Stimulated activated CD8-positive, alpha-beta memory T cell treated with anti-CD3 and anti-CD28 coated beads, Interleukin-4, amount 100 ng/mL, for 4 hours (primary cell): Measurements from ENCODE around the gene SLC22A23.

Source experiments
- DNase-seq, 2 donors: peaks; one replicate each; pipeline ENCODE4 v3.0.0-alpha.2; 2020; ENCODE audit warnings: low read depth in 2 of 2, low spot score in 1 of 2

Gene SLC22A23

GRCh38 chr6:3456898-3457709, at the start of gene SLC22A23:
Gene SLC22A23 (minus strand): TSS chr6:3457050. CDS start chr6:3456559, 491 bp downstream.
- DNase-seq: peak; percentile 13 to 47

GRCh38 chr6:3506200-3506599, 49.4 kb upstream of the SLC22A23 start:
- DNase-seq: no peak

DNA sequence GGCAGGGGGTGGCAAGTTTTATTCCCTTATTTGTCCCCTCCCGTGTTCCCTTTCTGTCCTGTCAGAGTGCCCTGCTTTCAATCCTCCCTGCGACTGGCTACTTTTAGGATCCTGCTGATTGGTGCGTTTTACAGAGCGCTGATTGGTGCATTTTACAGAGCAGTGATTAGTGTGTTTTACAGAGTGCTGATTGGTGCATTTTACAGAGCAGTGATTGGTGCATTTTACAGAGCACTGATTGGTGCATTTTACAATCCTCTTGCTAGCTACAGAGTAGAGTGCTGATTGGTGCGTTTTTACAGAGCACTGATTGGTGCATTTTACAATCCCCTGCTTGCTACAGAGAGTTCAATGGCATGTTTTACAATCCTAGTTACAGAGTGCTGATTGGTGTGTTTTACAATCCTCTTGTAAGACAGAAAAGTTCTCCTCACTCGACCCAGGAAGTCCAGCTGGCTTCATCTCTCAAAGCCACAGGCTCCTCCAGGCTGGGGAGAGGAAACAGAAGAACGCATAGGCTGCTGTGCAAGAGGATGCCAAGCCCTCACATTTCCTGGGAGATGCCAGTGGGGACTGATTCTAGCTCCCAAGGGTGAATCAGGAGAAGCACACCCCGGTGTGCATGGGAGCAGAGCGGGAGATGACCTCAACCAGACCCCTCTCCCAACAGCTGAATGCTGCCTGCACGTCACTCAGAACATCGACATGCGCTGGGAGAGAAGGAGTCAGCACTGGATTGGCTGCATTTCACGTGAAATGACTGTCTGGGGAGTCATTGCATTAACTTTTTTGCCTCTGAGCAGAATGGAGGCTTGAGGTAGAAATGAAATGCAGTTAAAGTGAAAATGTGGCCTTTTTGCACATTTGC, 48.3 kb upstream of the SLC22A23 start:
- no peak for DNase-seq

- DNase-seq: no peak
Measured at GRCh38 chr6:3504354-3504753, 47.5 kb upstream of the SLC22A23 start.

- no peak for DNase-seq
Measured at GRCh38 chr6:3501826-3502500, 45.1 kb upstream of the SLC22A23 start.

DNA sequence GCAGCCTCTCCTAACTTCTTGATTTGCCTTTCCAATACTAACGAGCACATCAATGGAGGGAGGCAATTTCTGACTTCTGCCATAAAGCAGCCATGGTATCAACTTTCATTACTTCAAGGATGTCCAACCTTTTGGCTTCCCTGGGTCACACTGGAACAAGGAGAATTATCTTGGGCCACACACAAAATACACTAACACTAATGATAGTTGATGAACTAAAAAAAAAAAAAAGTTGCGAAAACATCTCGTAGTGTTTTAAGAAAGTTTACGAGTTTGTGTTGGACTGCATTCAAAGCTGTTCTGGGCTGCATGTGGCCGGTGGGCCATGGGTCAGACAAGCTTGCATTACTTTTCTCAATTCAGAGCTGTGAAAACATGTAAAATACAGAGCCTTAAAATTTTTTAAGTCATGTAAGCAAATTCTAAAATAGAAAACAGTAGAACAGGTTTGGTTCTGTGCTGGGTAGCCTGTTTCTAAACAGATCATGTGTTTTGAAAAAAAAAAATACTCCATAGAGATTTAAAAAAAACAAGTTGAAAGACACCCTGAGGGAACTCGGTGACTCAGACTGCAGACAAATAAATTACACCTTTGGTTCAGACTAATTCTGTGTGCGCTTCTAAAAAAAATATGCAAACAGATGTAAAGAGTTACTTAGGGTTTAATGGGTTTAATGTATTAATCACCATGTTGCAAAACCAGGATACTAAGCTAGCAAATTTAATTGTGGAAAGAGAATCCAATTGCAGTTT, 43.6 kb upstream of the SLC22A23 start:
- DNase-seq: no peak

DNA sequence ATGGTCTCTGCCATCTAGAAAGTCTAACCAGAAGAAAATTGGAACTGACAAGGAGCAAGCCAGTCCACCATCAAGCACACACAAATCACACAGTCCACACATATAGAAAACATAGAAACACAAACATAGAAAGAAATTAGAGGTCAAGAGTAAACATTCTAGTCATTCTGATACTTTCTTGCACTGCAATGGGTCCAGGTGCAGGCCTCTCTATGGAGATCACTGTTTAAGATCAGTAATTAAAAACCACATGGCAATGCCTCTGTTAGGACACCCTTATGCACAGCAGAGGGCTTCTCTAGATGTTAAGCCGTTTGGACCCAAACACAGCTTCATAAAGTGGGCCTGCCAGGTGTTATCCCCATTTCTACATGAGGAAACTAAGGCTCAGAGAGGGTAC, 42.8 kb upstream of the SLC22A23 start:
- no peak for DNase-seq

GRCh38 chr6:3496395-3496794, 39.5 kb upstream of the SLC22A23 start:
- no peak for DNase-seq

DNA sequence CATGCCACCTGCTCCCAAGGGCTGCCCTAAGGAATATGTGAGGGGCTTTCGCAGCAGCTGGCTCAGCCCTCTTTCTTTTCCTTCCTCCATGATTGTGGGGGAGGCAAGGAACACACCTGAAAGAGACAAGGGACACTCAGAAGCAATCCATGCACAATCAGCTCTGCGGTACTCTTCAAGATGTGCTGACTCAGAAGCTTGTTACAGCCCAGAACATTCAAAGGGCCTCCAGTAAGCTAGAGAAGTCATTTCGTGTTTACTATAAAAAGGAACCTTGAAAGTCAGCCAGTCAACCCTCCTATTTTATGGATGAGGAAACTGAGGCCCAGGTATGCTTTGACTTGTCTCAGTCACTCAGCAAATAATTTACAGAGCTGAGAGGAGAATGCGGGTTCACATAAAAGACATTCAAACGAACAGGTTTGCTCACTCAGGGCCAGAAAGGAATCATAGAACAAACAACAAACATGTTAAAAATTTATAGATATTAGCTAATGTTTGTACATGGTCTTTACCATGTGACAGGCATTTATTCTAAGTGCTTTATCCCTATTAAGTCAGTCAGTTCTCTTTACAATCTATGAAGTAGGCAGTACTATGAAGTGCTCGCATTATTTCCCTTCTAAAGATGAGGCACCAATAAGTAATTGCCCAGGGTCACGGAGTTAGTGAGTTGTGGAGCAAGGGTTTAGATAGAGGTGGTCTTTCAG, 37.7 kb upstream of the SLC22A23 start:
- no peak for DNase-seq

GRCh38 chr6:3490625-3490980, 33.8 kb upstream of the SLC22A23 start:
- DNase-seq: no peak

DNA sequence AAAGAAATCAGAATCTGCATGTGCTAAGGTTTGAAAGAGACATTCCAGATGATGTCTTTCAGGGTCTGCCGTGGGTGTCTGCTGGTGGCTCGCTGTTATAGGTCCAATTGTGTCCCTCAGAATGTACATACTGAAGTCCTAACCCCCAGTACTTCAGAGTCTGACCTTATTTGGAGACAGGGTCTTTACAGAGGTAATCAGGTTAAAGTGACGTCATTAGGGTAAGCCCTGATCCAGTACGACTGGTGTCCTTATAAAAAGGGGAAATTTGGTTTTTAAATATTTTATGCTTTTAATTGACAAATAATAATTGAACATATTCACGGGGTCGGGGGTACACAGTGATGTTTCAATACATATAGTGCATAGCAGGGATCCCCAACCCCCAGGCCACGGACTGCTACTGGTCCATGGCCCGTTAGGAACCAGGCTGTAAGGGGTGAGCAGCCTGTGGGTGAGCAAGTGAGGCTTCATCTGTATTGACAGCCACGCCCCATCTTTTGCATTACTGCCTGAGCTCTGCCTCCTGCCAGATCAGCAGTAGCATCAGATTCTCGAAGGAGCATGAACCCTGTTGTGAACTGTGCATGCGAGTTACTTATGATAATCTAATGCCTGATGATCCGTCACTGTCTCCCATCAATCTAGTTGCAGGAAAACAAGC, 33.2 kb upstream of the SLC22A23 start:
- no peak for DNase-seq

- no peak for DNase-seq
Measured at GRCh38 chr6:3489027-3489757, 32.3 kb upstream of the SLC22A23 start.

DNA sequence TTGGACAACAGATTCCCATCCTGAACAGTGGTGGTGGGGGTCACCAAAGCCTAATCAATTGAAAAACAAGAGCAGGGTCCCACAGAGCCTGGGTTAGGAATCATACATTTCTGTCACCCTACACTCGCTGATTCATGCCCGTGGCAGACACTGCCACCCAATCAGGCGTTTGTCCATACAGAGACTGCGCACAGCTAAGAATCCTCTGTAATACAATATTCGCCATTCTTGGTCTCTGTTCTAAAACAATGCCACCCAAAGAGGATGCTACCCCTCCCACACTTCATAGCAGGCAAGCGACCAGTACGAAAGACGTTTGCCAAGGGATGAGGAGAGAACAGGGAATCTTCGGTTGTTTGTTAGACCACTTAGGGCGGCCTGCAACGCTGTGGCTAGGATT, 28.1 kb upstream of the SLC22A23 start:
- DNase-seq: no peak

GRCh38 chr6:3484192-3484591, 27.3 kb upstream of the SLC22A23 start:
- no peak for DNase-seq

DNA sequence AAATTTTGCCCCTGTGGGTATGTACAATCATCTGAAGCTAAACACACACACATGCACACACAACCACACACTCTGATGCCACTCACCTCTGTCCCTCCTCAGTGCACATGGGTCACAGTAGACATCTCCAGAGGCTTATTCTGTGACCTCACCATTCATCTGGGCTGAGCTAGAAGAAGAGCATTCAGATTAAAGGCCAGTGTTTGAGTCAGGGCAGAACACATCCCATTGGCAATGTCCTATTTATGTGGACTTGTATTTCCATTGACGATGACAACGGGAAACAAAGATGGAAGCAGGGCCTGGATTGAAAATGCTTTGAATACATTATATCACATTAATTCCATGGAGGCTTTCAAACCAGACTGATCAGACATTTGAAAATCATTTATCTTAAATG, 26.8 kb upstream of the SLC22A23 start:
- no peak for DNase-seq

DNA sequence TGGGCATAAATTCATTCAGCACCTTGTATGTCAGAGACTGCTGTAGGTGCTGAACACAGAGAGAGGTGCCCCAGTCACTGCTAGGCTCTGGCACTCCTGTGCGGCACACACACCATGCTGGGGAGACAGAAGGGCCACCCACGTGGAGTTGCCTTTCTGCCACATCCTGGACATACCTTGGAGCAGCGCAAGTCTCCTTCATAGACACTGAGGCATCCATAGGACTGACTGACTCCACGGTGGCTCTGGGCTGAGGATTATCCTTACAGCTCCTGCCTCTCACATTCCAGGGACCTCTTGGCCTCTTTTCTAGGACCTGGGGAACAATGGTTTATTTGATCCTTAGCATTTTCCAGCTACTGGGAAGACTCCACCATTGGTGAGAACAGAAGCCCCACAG, 26.0 kb upstream of the SLC22A23 start:
- DNase-seq: no peak

GRCh38 chr6:3481640-3482039, 24.8 kb upstream of the SLC22A23 start:
- no peak for DNase-seq

DNA sequence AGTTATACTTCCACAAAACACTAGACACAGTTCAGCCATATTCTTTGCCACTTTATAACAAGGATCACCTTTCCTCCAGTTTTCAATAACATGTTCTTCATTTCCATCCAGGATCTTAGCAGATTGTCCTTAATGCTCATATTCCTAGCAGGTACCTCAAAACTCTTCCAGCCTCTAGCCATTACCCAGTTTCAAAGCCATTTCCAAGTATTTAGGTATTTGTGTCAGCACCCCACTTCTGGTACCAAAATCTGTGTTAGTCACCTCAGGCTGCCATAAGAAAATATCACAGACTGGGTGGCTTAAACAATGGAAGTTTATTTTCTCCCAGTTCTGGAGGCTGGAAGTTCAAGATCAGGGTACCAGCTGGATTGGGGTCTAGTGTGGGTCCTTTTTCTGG, 23.2 kb upstream of the SLC22A23 start:
- no peak for DNase-seq

- DNase-seq: no peak
Measured at GRCh38 chr6:3473773-3474172, 16.9 kb upstream of the SLC22A23 start.
